A673 (cell line): Measurements from ENCODE around the gene VSTM2L.

Experiments
- EZH2 ChIP-seq: fragments of 200-600 bp; sonication (generic); IDR thresholded peaks from 2 replicates; pipeline ENCODE4 v1.6.1; 2017; ENCODE audit warnings: borderline replicate concordance, low read depth, mild to moderate bottlenecking, mixed read lengths, antibody characterized with exemption, low read length; ENCODE audit not compliant: poor library complexity, severe bottlenecking
- TF ChIP-seq, protein P1 (sequence below): fragments of 300-800, 200-600 bp; sonication (generic); conservative IDR thresholded peaks from 2 replicates; pipeline ENCODE4 v1.5.1; 2017; ENCODE audit warnings: low read depth, mild to moderate bottlenecking, antibody characterized with exemption, low read length, moderate library complexity, mixed read lengths

DNA sequence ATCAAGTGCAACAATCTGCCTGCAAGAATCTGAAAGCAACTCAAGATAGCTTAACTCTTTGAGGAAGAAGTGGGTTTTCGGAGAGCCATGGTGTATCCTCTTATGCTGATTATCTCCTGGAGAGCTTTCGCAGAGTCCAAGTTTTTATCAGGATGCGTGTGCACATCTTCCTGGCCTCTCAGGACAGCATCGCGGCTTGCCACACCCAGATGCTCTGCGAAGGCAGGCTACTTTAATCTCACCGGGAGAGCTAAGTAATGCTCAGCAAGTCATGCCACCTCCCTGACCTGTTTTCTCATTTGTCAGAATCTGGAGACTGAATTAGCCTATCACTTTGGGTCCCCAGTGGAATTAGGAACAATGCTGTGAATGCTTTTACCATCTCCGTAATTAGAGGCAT, 77.5 kb downstream of the VSTM2L start:
- TF ChIP-seq EZH2: no peak
- TF ChIP-seq, protein P1, sequence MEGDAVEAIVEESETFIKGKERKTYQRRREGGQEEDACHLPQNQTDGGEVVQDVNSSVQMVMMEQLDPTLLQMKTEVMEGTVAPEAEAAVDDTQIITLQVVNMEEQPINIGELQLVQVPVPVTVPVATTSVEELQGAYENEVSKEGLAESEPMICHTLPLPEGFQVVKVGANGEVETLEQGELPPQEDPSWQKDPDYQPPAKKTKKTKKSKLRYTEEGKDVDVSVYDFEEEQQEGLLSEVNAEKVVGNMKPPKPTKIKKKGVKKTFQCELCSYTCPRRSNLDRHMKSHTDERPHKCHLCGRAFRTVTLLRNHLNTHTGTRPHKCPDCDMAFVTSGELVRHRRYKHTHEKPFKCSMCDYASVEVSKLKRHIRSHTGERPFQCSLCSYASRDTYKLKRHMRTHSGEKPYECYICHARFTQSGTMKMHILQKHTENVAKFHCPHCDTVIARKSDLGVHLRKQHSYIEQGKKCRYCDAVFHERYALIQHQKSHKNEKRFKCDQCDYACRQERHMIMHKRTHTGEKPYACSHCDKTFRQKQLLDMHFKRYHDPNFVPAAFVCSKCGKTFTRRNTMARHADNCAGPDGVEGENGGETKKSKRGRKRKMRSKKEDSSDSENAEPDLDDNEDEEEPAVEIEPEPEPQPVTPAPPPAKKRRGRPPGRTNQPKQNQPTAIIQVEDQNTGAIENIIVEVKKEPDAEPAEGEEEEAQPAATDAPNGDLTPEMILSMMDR: no peak
